Measurements from ENCODE around the gene XAGE1B.
"Not testable (repeated sequence)": the region's sequence is repeated elsewhere in the genome, so short reads cannot be mapped to it uniquely, and the experiment has no call there.

The XAGE1B gene

GRCh38 chrX:52516987-52517325 lies at the start of gene XAGE1B:
TSS of gene XAGE1B (minus strand) at chrX:52517063. CDS start at chrX:52515527, 1,536 bp downstream.
- DNase-seq (ENCODE audit: low read depth) = not testable (repeated sequence)

- DNase-seq (ENCODE audit: low read depth) = no peak
Observed at GRCh38 chrX:52563105-52563504, 46.2 kb upstream of the XAGE1B start.

GRCh38 chrX:52558140-52558539 lies 41.3 kb upstream of the XAGE1B start:
- no peak for DNase-seq (ENCODE audit: low read depth)

- no peak for DNase-seq (ENCODE audit: low read depth)
Observed at GRCh38 chrX:52556741-52557140, 39.9 kb upstream of the XAGE1B start.

- no peak for DNase-seq (ENCODE audit: low read depth)
Observed at GRCh38 chrX:52553995-52554642, 37.3 kb upstream of the XAGE1B start.

GRCh38 chrX:52548769-52549168 lies 31.9 kb upstream of the XAGE1B start:
- not testable (repeated sequence) for DNase-seq (ENCODE audit: low read depth)

GRCh38 chrX:52544147-52544840 lies 27.4 kb upstream of the XAGE1B start:
- no peak for DNase-seq (ENCODE audit: low read depth)

- DNase-seq (ENCODE audit: low read depth) = no peak
Observed at GRCh38 chrX:52542311-52542710, 25.4 kb upstream of the XAGE1B start.

- DNase-seq (ENCODE audit: low read depth) = not testable (repeated sequence)
Observed at GRCh38 chrX:52541051-52541450, 24.2 kb upstream of the XAGE1B start.

GRCh38 chrX:52516110-52516986 lies 515 bp downstream of the XAGE1B start:
- DNase-seq (ENCODE audit: low read depth) = not testable (repeated sequence)

GRCh38 chrX:52511126-52511525 lies 5.7 kb downstream of the XAGE1B start:
- DNase-seq (ENCODE audit: low read depth) = not testable (repeated sequence)

GRCh38 chrX:52509916-52510315 lies 6.9 kb downstream of the XAGE1B start:
- no peak for DNase-seq (ENCODE audit: low read depth)

- no peak for DNase-seq (ENCODE audit: low read depth)
Observed at GRCh38 chrX:52507331-52507730, 9.5 kb downstream of the XAGE1B start.

GRCh38 chrX:52504551-52504950 lies 12.3 kb downstream of the XAGE1B start:
- no peak for DNase-seq (ENCODE audit: low read depth)

- not testable (repeated sequence) for DNase-seq (ENCODE audit: low read depth)
Observed at GRCh38 chrX:52501362-52501761, 15.5 kb downstream of the XAGE1B start.

GRCh38 chrX:52496419-52496772 lies 20.5 kb downstream of the XAGE1B start:
- DNase-seq (ENCODE audit: low read depth) = not testable (repeated sequence)

- not testable (repeated sequence) for DNase-seq (ENCODE audit: low read depth)
Observed at GRCh38 chrX:52495545-52496418, 21.1 kb downstream of the XAGE1B start, which contains the start of gene XAGE1A. TSS of gene XAGE1A (plus strand) at chrX:52495808. CDS start at chrX:52497362, 1,554 bp downstream.

GRCh38 chrX:52471301-52471700 lies 45.6 kb downstream of the XAGE1B start:
- not testable (repeated sequence) for DNase-seq (ENCODE audit: low read depth)
